Adrenal gland (tissue), 5 donors: Measurements from ENCODE around the gene HEXIM2.

ENCODE experiments used
- POLR2A ChIP-seq, 2 donors: fragments of 450-650 bp; IDR thresholded peaks; one replicate each; pipeline ENCODE4 v1.6.1; 2017; ENCODE audit warnings: antibody characterized with exemption in 2 of 2, mild to moderate bottlenecking in 2 of 2, moderate library complexity in 1 of 2
- TF ChIP-seq, protein P1 (sequence below), 6 experiments: fragments of 450-650 bp in 4 of 6; fragments of 200-600 bp in 2 of 6; sonication (generic) in 1 of 6; IDR thresholded peaks; 1 replicate in 5 of 6; 2 replicates in 1 of 6; pipeline versions ENCODE4 v1.5.1 to v1.8.0; 2016 to 2021; ENCODE audit warnings: antibody characterized with exemption in 6 of 6, mild to moderate bottlenecking in 2 of 6, moderate library complexity in 1 of 6
- donor health status: DM: no; HTN: no; CAD: no.

DNA sequence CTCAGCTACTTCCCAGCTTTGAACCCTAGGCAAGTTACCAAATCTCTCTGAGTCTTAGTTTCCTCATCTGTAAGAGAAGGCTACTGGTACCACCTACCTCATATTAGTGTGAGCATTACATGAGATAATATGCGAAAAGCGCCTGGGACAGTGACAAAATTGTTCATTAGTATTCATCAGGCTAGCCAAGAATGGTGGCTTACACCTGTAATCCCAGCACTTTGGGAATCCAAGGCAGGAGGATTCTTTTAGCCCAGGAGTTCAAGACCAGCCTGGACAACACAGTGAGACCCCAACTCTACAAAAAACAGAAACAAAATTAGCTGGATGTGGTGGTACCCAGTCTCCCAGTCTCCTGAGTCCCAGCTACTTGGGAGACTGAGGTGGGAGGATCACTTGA, 32.7 kb upstream of the HEXIM2 start:
- no peak for TF ChIP-seq POLR2A (IDR thresholded peaks at IDR 0.05)
- TF ChIP-seq, protein P1, sequence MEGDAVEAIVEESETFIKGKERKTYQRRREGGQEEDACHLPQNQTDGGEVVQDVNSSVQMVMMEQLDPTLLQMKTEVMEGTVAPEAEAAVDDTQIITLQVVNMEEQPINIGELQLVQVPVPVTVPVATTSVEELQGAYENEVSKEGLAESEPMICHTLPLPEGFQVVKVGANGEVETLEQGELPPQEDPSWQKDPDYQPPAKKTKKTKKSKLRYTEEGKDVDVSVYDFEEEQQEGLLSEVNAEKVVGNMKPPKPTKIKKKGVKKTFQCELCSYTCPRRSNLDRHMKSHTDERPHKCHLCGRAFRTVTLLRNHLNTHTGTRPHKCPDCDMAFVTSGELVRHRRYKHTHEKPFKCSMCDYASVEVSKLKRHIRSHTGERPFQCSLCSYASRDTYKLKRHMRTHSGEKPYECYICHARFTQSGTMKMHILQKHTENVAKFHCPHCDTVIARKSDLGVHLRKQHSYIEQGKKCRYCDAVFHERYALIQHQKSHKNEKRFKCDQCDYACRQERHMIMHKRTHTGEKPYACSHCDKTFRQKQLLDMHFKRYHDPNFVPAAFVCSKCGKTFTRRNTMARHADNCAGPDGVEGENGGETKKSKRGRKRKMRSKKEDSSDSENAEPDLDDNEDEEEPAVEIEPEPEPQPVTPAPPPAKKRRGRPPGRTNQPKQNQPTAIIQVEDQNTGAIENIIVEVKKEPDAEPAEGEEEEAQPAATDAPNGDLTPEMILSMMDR (IDR thresholded peaks at IDR 0.05): no peak
